Prostate gland (tissue), 2 donors: ENCODE data around the gene SPSB3. TPM values are rescaled to one million over a fixed set of nuclear protein-coding genes. Genes with fewer than 3 reads are reported as not detected.

ENCODE experiments used
- DNase-seq: peaks from one replicate; pipeline ENCODE4 v3.0.0-alpha.2; 2019; ENCODE audit warnings: low spot score
- H3K27ac ChIP-seq, 2 donors: fragments of 200-600 bp; sonication (generic); 2 replicates each; pipeline ENCODE4 v1.5.1; 2017 to 2019
- H3K27me3 ChIP-seq: fragments of 200-600 bp; sonication (generic); replicated peaks from 2 replicates; pipeline ENCODE4 v1.5.1; 2019; ENCODE audit not compliant: insufficient read depth
- H3K36me3 ChIP-seq, 2 donors: fragments of 200-600 bp; sonication (generic); 1 replicate in 1 of 2; 2 replicates in 1 of 2; pipeline versions ENCODE4 v1.5.1 to v1.8.1; 2017 to 2019
- H3K4me1 ChIP-seq: fragments of 200-600 bp; sonication (generic); replicated peaks from 2 replicates; pipeline ENCODE4 v1.5.1; 2019
- H3K4me3 ChIP-seq, 2 donors: fragments of 200-600 bp; sonication (generic); 2 replicates each; pipeline ENCODE4 v1.5.1; 2017 to 2019
- H3K9me3 ChIP-seq: fragments of 200-600 bp; sonication (generic); 2 replicates; pipeline ENCODE4 v1.5.1; 2017
- CTCF ChIP-seq, 4 experiments: fragments of 200-600 bp in 2 of 4; fragments of 450-650 bp in 2 of 4; sonication (generic) in 2 of 4; IDR thresholded peaks; 1 replicate in 3 of 4; 2 replicates in 1 of 4; pipeline ENCODE4 v1.5.1; 2016 to 2019; ENCODE audit warnings: antibody characterized with exemption in 4 of 4, mild to moderate bottlenecking in 2 of 4, moderate library complexity in 2 of 4
- POLR2A ChIP-seq: fragments of 450-650 bp; IDR thresholded peaks from one replicate; pipeline ENCODE4 v1.6.1; 2016; ENCODE audit warnings: antibody characterized with exemption, mild to moderate bottlenecking
- POLR2AphosphoS5 ChIP-seq: sonication (generic); formaldehyde crosslinking; IDR thresholded peaks from one replicate; pipeline ENCODE4 v1.6.1; 2017; ENCODE audit warnings: antibody characterized with exemption
- WGBS: methylation state at CpG from one replicate; pipeline ENCODE4 v1.1.5; 2018; 5-methylcytosine and 5-hydroxymethylcytosine counted together
- intact Hi-C: fragments of 100-400 bp; cut with DNase I; formaldehyde crosslinking; loops from one replicate; pipeline ENCODE4 v1.14.2; 2022
- total RNA-seq, 2 donors: library from RNA; depleted of rRNA; stranded (reverse); fragments of >200 nt; gene quantifications; one replicate each; pipeline ENCODE4 v1.1.0, GENCODE V29; 2016

The SPSB3 gene
- total RNA-seq, 2 donors from 2014 or later = 87.8 to 138 TPM

GRCh38 chr16:1822801-1823200 lies 40.4 kb upstream of the SPSB3 start:
- WGBS = 90% methylated on average over 16 of the region's 16 CpGs
- peaks cover 3 to 5% of the 10 kb centered on the region in 2 donors for H3K36me3 ChIP-seq
- TF ChIP-seq POLR2A (no peak), POLR2AphosphoS5 (no peak), CTCF (IDR thresholded peaks at IDR 0.05) (no peak)

GRCh38 chr16:1821861-1822611 lies 39.7 kb upstream of the SPSB3 start:
- no peak for TF ChIP-seq POLR2AphosphoS5
- no peak for TF ChIP-seq POLR2A
- no peak for TF ChIP-seq CTCF (IDR thresholded peaks at IDR 0.05)
- Histone ChIP-seq H3K36me3 (peaks cover 3 to 7% of the 10 kb centered on the region in 2 donors), H3K27me3 (no peaks in the 10 kb centered on the region), H3K9me3 (no peaks in the 10 kb centered on the region), H3K4me3 (no peak overlapping the region), H3K4me1 (no peaks in the 10 kb centered on the region), H3K27ac (no peak overlapping the region)
- no peak for DNase-seq
- intact Hi-C loops = no loop called here
- WGBS = 89% methylated on average over 24 of the region's 24 CpGs

More at GRCh38 chr16:1822801-1823200, 40.4 kb upstream of the SPSB3 start:
- Histone ChIP-seq H3K27ac (no peak overlapping the region), H3K9me3 (no peaks in the 10 kb centered on the region), H3K4me1 (no peaks in the 10 kb centered on the region), H3K27me3 (no peaks in the 10 kb centered on the region), H3K4me3 (no peak overlapping the region)
- intact Hi-C loops = no loop called here
- no peak for DNase-seq

GRCh38 chr16:1820946-1821290 lies 38.5 kb upstream of the SPSB3 start:
- TF ChIP-seq POLR2AphosphoS5 = no peak
- no peak for TF ChIP-seq POLR2A
- no peak for TF ChIP-seq CTCF (IDR thresholded peaks at IDR 0.05)
- no peaks in the 10 kb centered on the region for H3K4me1 ChIP-seq
- H3K4me3 ChIP-seq = no peak overlapping the region
- H3K9me3 ChIP-seq = no peaks in the 10 kb centered on the region
- H3K27me3 ChIP-seq = no peaks in the 10 kb centered on the region
- H3K36me3 ChIP-seq = peaks cover 3 to 16% of the 10 kb centered on the region in 2 donors
- WGBS = 91% methylated on average over 11 of the region's 12 CpGs
- intact Hi-C loops = no loop called here
- no peak for DNase-seq
- H3K27ac ChIP-seq = no peak overlapping the region

GRCh38 chr16:1820096-1820945 lies 38.0 kb upstream of the SPSB3 start:
- 88% methylated on average over 21 of the region's 25 CpGs for WGBS
- Histone ChIP-seq H3K9me3 (no peaks in the 10 kb centered on the region), H3K27ac (no peak overlapping the region), H3K27me3 (no peaks in the 10 kb centered on the region), H3K36me3 (peaks cover 3 to 16% of the 10 kb centered on the region in 2 donors), H3K4me3 (no peak overlapping the region), H3K4me1 (no peaks in the 10 kb centered on the region)
- TF ChIP-seq POLR2A (no peak), CTCF (IDR thresholded peaks at IDR 0.05) (no peak), POLR2AphosphoS5 (no peak)
- intact Hi-C loops = no loop called here
- DNase-seq = no peak
